ENCODE measurements around the gene RIC1.

Gene RIC1

GRCh38 chr9:5801739-5802113 is 172.8 kb downstream of the RIC1 start:
- TF ChIP-seq, protein P1, sequence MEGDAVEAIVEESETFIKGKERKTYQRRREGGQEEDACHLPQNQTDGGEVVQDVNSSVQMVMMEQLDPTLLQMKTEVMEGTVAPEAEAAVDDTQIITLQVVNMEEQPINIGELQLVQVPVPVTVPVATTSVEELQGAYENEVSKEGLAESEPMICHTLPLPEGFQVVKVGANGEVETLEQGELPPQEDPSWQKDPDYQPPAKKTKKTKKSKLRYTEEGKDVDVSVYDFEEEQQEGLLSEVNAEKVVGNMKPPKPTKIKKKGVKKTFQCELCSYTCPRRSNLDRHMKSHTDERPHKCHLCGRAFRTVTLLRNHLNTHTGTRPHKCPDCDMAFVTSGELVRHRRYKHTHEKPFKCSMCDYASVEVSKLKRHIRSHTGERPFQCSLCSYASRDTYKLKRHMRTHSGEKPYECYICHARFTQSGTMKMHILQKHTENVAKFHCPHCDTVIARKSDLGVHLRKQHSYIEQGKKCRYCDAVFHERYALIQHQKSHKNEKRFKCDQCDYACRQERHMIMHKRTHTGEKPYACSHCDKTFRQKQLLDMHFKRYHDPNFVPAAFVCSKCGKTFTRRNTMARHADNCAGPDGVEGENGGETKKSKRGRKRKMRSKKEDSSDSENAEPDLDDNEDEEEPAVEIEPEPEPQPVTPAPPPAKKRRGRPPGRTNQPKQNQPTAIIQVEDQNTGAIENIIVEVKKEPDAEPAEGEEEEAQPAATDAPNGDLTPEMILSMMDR (IDR thresholded peaks at IDR 0.05; ENCODE audit: low read length): no peak
- no peak for TF ChIP-seq EZH2 (IDR thresholded peaks at IDR 0.05; ENCODE audit: borderline replicate concordance, low read length)
- peaks cover 52% of the 10 kb centered on the region; the same call in 1 of the 2 replicates for H3K36me3 ChIP-seq (ENCODE audit: insufficient read depth, low read length)
- H3K79me2 ChIP-seq (ENCODE audit: insufficient read depth, low read length): no peaks in the 10 kb centered on the region
- no peak overlapping the region for H3K4me2 ChIP-seq (ENCODE audit: low read length)
- no peaks in the 10 kb centered on the region for H3K9me2 ChIP-seq (ENCODE audit: low read depth, low read length)
- no peak overlapping the region for H3K27ac ChIP-seq (ENCODE audit: low read depth, low read length, poor library complexity, severe bottlenecking)
- no peak overlapping the region for H3K9ac ChIP-seq (ENCODE audit: low read length)
- H4K20me1 ChIP-seq (ENCODE audit: insufficient read depth, low read length): no peaks in the 10 kb centered on the region
- no peaks in the 10 kb centered on the region for H3F3A ChIP-seq (ENCODE audit: insufficient read depth, low read length)
- no peak overlapping the region for H3K4me3 ChIP-seq (ENCODE audit: low read depth, low read length, poor library complexity, severe bottlenecking)
- H3K9me3 ChIP-seq (ENCODE audit: low read length): no peaks in the 10 kb centered on the region
- H3K4me1 ChIP-seq (ENCODE audit: insufficient read depth, low read length, severe bottlenecking): peaks cover 15% of the 10 kb centered on the region
- no peak overlapping the region for H2AFZ ChIP-seq (ENCODE audit: low read length)
- H3K27me3 ChIP-seq (ENCODE audit: insufficient read depth, low read length): no peaks in the 10 kb centered on the region

GRCh38 chr9:5805478-5805877 is 176.6 kb downstream of the RIC1 start:
- TF ChIP-seq, protein P1 (IDR thresholded peaks at IDR 0.05; ENCODE audit: low read length): no peak
- H3K9ac ChIP-seq (ENCODE audit: low read length): no peak overlapping the region
- no peaks in the 10 kb centered on the region for H3K79me2 ChIP-seq (ENCODE audit: insufficient read depth, low read length)
- no peak overlapping the region for H3K4me2 ChIP-seq (ENCODE audit: low read length)
- no peaks in the 10 kb centered on the region for H3K9me2 ChIP-seq (ENCODE audit: low read depth, low read length)
- no peaks in the 10 kb centered on the region for H3F3A ChIP-seq (ENCODE audit: insufficient read depth, low read length)
- H3K36me3 ChIP-seq (ENCODE audit: insufficient read depth, low read length): peaks cover 55% of the 10 kb centered on the region
- H3K27me3 ChIP-seq (ENCODE audit: insufficient read depth, low read length): no peaks in the 10 kb centered on the region
- H3K9me3 ChIP-seq (ENCODE audit: low read length): no peaks in the 10 kb centered on the region
- no peak overlapping the region for H3K4me3 ChIP-seq (ENCODE audit: low read depth, low read length, poor library complexity, severe bottlenecking)
- no peak overlapping the region for H2AFZ ChIP-seq (ENCODE audit: low read length)
- no peaks in the 10 kb centered on the region for H4K20me1 ChIP-seq (ENCODE audit: insufficient read depth, low read length)
- no peak overlapping the region for H3K27ac ChIP-seq (ENCODE audit: low read depth, low read length, poor library complexity, severe bottlenecking)
- peaks cover 10% of the 10 kb centered on the region for H3K4me1 ChIP-seq (ENCODE audit: insufficient read depth, low read length, severe bottlenecking)

- Histone ChIP-seq H2AFZ (ENCODE audit: low read length) (no peak overlapping the region), H3K4me1 (ENCODE audit: insufficient read depth, low read length, severe bottlenecking) (no peaks in the 10 kb centered on the region), H3K9me2 (ENCODE audit: low read depth, low read length) (no peaks in the 10 kb centered on the region), H3K9ac (ENCODE audit: low read length) (no peak overlapping the region), H3K9me3 (ENCODE audit: low read length) (no peaks in the 10 kb centered on the region), H3K4me2 (ENCODE audit: low read length) (no peak overlapping the region), H3K27me3 (ENCODE audit: insufficient read depth, low read length) (no peaks in the 10 kb centered on the region), H3K4me3 (ENCODE audit: low read depth, low read length, poor library complexity, severe bottlenecking) (no peak overlapping the region), H3K27ac (ENCODE audit: low read depth, low read length, poor library complexity, severe bottlenecking) (no peak overlapping the region), H3K79me2 (ENCODE audit: insufficient read depth, low read length) (no peaks in the 10 kb centered on the region), H3F3A (ENCODE audit: insufficient read depth, low read length) (no peaks in the 10 kb centered on the region), H3K36me3 (ENCODE audit: insufficient read depth, low read length) (peaks cover 60% of the 10 kb centered on the region), H4K20me1 (ENCODE audit: insufficient read depth, low read length) (no peaks in the 10 kb centered on the region)
- TF ChIP-seq, protein P1 (IDR thresholded peaks at IDR 0.05; ENCODE audit: low read length): no peak
- TF ChIP-seq EZH2 (IDR thresholded peaks at IDR 0.05; ENCODE audit: borderline replicate concordance, low read length): no peak
These were observed 182.8 kb downstream of the RIC1 start for GRCh38 chr9:5811751-5812150.
